NCI-H2081 treated with DMSO at 0.1 percent for 48 hours (cell line): ENCODE measurements around the gene RFTN2.
"Not testable (repeated sequence)": the region's sequence is repeated elsewhere in the genome, so short reads cannot be mapped to it uniquely, and the experiment has no call there.

Experiments used
- DNase-seq: peaks from one replicate; lab custom pipeline; 2025; lab: John Stamatoyannopoulos, UW

Gene RFTN2

GRCh38 chr2:197601726-197602125 lies 73.7 kb downstream of the RFTN2 start:
- DNase-seq, result no peak

- DNase-seq, result no peak
These were observed 75.1 kb downstream of the RFTN2 start for GRCh38 chr2:197600306-197600705.

DNA sequence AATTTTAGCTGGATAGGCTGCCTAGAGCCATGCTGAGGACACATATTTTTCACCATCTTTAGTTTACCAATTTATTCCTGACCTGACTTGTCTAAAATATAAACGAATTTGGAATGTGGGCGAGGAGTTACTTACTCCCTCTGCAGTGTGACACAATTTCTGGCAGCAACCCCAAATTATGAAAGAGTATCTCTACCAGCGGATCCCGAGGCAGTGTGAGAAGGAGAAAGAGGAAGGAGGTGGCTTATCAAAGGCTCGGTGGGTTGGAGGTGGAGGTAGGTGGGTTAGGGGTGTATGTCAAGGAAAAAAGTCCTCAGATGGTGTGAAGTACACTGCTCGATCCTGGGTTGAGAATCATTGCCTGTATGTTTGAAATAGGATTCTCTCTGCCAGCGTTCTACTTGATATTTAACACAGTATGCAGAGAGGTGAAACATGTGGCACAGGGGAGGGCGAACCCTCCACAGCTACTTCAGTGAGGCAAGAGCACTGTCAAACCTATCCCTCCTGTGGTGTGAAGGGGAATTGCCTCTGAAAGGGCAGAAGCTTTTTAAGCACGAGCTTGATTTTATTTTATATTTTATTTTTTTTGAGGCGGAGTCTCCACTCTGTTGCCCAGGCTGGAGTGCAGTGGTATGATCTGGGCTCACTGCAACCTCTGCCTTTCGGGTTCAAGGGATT lies 76.0 kb downstream of the RFTN2 start:
- DNase-seq, result no peak

DNA sequence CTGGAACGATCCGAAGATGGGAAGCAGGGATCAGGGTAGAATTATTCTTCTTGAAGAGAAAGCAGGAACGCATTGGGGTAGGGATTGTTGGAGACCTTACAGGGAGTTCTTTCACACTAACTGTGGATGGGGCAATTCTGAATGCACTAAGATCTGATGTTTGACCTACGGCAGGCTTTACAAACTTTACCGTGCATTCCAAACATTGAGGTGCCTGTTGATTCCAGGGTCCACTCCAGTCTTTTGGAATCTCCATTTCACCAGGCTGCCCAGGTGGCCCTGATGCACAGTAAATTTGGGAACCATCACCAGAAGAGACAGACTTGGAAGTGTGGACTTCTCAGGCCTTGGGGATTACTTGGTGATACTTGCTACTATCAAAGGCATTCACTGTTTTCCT lies 76.9 kb downstream of the RFTN2 start:
- DNase-seq, result no peak

GRCh38 chr2:197597166-197597565 lies 78.2 kb downstream of the RFTN2 start:
- no peak for DNase-seq

GRCh38 chr2:197596766-197597165 lies 78.6 kb downstream of the RFTN2 start:
- no peak for DNase-seq

DNA sequence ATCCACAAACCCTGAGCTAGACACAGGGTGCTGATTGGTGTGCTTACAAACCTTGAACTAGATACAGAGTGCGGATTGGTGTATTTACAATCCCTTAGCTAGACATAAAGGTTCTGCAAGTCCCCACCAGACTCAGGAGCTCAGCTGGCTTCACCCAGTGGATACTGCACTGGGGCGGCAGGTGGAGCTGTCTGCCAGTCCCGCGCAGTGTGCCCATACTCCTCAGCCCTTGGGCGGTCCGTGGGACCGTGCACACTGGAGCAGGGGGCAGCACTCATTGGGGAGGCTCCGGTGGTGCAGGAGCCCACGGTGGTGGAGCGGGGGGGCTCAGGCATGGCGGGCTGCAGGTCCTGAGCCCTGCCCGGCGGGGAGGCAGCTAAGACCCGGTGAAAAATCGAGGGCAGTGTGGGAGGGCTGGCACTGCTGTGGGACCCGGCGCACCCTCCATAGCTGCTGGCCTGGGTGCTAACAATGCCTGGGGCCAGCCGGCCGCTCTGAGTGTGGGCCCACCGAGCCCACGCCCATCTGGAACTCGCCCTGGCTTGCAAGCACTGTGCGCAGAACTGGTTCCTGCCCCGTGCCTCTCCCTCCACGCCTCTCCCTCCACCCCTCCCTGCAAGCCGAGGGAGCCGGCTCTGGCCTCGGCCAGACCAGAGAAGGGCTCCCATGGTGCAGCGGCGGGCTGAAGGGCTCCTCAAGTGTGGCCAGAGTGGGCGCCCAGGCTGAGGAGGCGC lies 83.9 kb downstream of the RFTN2 start:
- DNase-seq, result no peak

GRCh38 chr2:197587255-197587654 lies 88.1 kb downstream of the RFTN2 start:
- not testable (repeated sequence) for DNase-seq

DNA sequence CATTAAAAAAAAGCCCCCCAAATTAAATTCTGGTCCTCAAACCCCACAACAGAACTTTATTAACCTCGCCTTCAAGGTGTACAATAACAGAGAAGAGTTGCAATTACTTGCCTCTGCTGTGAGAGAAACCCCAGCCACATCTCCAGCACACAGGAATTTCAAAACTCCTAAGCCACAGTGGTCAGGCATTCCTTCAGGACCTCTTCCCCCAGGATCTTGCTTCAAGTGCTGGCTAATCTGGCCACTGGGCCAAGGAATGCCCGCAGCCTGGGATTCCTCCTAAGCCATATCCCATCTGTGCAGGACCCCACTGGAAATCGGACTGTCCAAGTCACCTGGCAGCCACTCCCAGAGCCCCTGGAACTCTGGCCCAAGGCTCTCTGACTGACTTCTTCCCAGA lies 95.2 kb downstream of the RFTN2 start:
- not testable (repeated sequence) for DNase-seq

DNA sequence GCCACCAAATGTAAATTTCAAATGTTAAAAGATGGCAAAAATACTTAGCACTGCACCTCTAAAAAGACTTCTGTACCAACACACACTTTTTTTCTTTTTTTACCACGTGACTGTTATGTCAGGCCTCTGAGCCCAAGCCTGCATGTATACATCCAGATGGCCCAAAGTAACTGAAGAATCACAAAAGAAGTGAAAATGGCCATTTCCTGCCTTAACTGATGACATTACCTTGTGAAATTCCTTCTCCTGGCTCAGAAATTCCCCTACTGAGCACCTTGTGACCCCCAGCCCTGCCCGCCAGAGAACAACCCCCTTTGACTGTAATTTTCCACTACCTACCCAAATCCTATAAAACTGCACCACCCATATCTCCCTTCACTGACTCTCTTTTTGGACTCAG lies 97.1 kb downstream of the RFTN2 start:
- not testable (repeated sequence) for DNase-seq

DNA sequence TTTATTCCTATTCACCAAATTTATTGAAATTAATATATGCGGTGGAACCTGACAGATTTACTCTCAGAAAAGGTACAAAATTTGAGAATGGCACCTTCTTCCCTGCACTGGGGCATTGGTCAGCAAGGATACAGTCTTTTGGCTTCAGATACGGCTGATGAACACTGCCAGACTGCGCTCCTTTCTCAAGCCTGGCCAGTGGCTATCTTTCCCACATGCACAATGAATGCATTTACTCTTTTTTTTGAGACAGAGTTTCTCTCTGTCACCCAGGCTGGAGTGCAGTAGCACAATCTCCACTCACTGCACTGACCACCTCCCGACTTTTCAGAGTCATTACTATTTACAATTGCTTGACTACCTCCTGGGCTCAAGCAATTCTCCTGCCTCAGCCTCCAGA lies 97.9 kb downstream of the RFTN2 start:
- no peak for DNase-seq

DNA sequence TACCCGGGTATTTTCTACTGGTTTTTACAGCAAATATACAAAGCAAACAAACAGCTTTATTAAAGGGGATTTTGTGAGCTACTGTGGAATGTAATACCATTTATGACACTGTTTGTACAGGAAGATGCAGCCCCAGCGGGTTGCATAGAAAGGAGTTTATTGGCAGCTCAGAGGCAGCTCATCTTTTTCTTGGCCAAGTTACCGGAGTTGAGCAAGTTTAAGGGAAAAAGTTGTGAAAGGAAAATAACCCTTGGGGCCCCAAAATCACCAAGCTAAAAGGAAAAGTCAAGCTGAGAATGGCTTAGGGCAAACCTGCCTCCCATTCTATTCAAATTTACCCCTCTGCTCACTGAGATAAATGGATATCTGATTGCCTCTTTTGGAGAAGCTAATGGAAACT lies 98.8 kb downstream of the RFTN2 start:
- no peak for DNase-seq

DNA sequence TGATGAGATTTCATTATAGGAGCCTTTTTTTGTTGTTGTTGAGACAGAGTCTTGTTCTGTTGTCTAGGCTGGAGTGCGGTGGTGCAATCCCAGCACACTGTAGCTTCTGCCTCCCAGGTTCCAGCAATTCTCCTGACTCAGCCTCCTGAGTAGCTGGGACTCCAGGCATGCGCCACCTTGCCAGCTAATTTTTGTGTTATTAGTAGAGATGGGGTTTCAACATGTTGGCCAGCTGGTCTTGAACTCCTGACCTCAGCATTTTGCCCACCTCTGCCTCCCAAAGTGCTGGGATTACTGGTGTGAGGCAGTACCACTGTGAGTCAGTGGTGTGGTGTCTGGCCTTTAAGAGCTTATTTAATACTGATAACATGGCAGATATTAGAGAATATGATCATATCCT lies 99.4 kb downstream of the RFTN2 start:
- no peak for DNase-seq

DNA sequence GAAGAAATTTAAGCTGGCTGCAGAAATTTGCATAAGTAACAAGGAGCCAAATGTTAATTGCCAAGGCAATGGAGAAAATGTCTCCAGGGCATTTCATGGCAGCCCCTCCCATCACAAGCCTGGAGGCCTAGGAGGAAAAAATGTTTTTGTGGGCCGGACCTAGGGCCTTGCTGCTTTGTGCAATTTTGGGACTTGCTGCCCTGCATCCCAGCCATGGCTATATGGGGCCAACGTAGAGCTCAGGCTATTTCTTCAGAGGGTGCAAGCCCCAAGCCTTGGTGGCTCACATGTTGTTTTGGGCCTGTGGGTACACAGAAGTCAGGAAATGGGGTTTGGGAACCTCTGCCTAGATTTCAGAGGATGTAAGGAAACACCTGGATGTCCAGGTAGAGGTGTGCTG lies 101.8 kb downstream of the RFTN2 start:
- DNase-seq, result no peak

DNA sequence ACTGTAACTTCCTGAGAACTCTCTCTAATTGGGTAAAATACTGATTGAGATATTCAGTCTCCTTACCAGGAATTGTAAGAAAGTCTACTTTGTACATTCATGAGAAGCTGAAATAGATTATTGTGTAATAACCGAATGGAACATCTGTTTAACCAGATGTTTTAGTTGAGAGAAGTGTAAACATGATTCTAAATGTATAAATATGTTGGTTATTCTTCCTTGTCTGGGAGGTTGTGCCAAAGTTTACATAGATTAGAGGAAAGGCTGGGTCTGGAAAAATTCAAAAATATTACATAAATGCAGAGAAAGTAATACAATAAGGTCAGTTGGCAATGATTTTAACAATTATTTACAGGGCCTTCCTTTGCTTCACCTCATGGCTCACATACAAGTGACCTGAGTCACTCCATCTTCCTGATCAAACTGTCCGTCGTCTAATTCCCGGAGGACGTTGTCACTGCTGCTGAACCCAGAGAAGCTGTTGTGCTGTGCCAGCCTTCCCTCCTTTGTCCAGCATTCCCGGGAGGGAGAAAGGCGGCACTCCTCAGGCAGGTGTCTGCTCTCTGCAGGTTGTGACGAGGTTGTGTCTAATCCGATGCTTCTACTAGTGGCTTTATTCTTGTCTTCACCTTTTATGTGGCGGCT lies 103.6 kb downstream of the RFTN2 start:
- DNase-seq, result no peak

- no peak for DNase-seq
These were observed 115.2 kb downstream of the RFTN2 start for GRCh38 chr2:197560146-197560665.

DNA sequence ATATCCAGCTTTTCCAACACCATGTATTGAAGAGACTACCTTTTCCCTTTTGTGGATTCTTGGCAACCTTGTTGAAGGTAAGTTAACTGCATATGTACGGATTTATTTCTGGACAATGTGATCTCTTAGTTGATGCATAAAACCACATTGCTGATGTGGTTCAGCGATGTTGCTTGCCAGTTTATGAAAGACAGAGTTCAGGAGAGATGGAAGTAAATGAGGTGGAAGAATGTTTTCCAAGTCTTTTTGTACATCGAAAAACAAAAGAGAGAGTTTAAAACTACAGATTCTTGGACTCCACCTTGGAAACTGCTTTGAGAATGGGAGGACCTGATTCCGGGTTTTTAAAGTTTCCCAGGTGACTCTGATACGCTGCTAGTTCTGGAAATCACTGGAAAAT lies 115.7 kb downstream of the RFTN2 start:
- DNase-seq, result no peak

DNA sequence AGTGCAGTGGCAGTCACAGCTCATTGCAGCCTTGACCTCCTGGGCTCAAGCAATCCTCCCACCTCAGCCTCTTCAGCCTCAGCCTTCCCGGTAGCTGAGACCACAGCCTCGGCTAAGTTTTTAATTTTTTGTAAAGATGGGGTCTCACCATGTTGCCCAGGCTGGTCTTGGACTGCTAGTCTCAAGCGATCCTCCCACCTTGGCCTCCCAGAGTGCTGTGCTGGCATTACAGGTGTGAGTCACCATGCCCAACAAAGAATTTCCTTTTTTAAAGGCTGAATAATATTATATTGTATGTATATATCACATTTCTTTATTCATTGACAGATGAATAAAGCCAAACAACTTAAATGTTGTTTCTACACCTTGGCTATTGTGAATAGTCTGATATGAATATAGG lies 117.0 kb downstream of the RFTN2 start:
- no peak for DNase-seq

DNA sequence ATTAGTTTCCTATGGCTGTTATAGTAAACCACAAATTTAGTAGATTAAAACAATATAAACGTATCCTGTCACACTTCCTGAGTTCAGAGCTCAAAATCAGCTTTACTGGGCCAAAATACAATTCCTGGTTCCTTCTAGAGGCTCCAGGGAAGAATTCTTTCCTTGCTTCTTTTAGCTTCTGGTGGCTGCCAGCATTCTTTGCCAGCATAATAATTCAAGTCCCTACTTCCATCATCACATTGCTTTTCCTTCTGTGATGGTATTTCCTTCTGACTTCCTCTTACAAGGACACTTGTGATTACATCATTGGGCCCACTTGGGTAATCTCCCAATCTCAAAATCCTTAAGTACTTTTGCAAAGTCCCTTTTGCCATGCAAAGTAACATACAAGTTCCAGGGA lies 118.9 kb downstream of the RFTN2 start:
- DNase-seq, result no peak

GRCh38 chr2:197555467-197555866 lies 119.9 kb downstream of the RFTN2 start:
- DNase-seq, result no peak

DNA sequence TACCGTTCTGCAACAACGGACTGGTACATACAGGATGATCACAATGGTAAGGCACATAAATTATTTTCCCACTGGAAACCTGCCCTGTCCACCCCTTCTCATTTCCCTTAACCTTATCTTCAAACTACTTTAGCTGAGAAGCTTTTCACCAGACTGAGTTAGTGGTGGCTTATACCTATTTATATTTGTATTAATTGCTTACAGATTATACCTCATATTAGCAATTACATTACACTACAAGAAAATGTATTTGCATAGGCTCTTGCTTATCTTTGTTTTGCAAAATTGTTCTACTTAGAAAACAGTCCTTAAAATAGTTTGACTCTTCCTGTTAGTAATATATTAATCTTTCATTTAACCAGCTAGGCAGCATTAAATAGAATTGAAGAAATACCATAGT lies 124.1 kb downstream of the RFTN2 start:
- not testable (repeated sequence) for DNase-seq

DNA sequence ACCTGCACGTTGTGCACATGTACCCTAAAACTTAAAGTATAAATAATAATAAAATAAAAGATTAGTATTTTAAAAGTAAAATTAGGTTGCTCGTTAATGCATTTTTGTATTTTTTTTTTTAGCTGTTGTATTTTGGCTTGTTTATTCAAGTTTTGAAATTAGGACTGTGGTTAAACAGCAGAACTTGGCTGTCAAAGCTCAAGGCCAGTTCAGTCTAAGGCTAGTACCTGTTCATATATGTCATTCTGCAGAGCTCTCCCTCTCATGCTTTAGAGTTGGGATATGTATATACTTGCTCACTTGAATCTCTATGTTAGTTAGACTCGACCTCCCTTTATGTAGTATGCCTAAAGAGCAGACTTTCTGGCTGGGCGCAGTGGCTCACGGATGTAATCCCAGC lies 126.8 kb downstream of the RFTN2 start:
- no peak for DNase-seq
